ENCODE measurements around the gene TUBD1.
"Not testable (repeated sequence)": the region's sequence is repeated elsewhere in the genome, so short reads cannot be mapped to it uniquely, and the experiment has no call there.

The TUBD1 gene

GRCh38 chr17:59873414-59873813 lies 19.3 kb downstream of the TUBD1 start:
- not testable (repeated sequence) for DNase-seq

- DNase-seq: no peak
These were observed 20.4 kb downstream of the TUBD1 start for GRCh38 chr17:59872351-59872750.

- DNase-seq: no peak
These were observed 22.3 kb downstream of the TUBD1 start for GRCh38 chr17:59870482-59870881.

- no peak for DNase-seq
These were observed 22.9 kb downstream of the TUBD1 start for GRCh38 chr17:59869941-59870218.

GRCh38 chr17:59863616-59864015 lies 29.1 kb downstream of the TUBD1 start:
- no peak for DNase-seq

DNA sequence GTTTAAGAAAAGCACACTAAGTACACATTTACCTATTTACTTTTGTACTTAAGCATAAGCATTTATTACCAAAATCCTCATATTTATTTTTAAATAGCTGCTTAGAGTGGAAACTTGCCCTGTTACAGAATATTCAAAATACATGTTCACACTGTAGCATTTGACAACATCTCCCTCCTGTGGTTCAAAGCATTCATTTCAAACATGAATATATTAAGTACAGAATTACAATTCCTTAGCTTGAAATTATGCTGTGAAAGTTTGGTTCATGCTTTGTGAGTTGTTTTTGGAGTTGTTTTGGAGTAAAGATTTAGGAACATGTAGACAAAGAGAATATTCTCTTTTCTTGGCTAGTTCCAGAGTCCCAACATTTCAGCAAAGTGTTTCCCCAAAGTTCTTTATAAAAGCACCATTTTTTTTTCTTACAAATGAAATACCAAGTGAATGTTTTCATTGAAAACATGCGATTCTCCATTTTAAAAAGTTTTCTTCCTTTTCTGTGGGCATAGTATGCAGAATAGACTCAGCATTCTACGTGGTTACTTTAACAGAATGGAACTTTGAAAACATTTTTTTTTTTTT lies 33.2 kb downstream of the TUBD1 start:
- no peak for DNase-seq

DNA sequence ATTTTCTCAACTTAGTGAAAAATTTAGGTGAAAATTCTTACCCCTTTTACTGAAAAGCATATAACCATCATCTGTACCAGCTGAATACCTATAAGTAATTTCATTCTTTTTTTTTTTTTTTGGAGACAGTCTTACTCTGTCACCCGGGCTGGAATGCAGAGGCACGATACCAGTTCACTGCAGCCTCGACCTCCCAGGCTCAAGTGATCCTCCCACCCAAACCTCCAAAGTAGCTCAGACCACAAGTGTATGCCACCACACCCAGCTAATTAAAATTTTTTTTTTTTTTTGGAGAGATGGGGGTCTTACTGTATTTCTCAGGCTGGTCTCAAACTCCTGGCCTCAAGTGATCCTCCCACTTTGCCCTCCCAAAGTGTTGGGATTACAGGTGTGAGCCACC lies 33.8 kb downstream of the TUBD1 start:
- DNase-seq: no peak

- DNase-seq: no peak
These were observed 34.5 kb downstream of the TUBD1 start for GRCh38 chr17:59858167-59858816.

DNA sequence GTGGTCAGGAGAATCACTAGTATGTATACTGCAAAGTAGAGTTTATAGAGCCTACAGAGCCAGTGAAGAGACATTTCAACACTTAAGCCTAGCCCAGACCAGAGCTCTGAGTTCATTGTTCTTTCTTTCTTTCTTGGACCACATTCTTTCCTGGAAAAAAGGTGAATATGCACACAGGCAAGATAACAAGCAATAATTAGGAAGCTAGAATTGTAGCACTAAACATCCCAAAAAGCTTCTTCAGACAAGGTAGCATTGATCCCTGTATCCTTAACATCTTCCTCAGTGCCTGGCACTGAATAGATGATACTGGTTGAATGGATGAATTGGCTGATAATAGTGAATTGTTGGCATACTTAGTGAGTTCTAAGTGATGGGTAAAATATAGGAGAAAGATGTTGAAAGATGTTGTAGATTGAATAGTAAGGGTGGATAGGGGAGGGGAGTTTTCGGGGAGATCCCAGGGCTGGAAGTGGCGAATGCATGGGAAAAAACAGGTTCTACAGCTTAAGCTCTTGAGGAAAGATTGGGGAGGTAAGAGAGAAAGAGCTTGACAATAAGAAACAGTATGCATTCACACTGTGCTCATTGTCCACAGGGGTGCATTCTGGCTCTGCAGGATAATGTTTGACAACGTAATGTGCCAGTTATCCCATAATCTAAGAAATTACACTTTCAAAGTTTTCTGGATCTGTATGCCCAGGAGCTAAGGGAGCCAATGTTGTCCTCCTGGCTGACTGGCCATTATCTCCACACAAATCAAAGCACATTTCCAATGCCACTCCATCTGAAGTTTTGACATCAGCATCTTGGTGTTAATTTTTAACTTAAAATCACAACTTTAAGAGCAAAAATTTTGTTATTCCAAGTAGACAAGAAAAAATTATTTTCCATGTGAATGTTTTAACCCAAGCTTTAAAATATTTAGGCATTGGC lies 35.6 kb downstream of the TUBD1 start:
- no peak for DNase-seq

GRCh38 chr17:59853919-59854729 lies 38.6 kb downstream of the TUBD1 start:
- not testable (repeated sequence) for DNase-seq

GRCh38 chr17:59853168-59853918 lies 39.4 kb downstream of the TUBD1 start:
- peak; percentile 54 for DNase-seq

GRCh38 chr17:59852847-59853167 lies 39.9 kb downstream of the TUBD1 start:
- not testable (repeated sequence) for DNase-seq

- no peak for DNase-seq
These were observed 41.0 kb downstream of the TUBD1 start for GRCh38 chr17:59851439-59852375.

- DNase-seq: not testable (repeated sequence)
These were observed 42.4 kb downstream of the TUBD1 start for GRCh38 chr17:59850311-59850710.

- DNase-seq: peak; percentile 40
These were observed 44.0 kb downstream of the TUBD1 start for GRCh38 chr17:59848778-59849177.

DNA sequence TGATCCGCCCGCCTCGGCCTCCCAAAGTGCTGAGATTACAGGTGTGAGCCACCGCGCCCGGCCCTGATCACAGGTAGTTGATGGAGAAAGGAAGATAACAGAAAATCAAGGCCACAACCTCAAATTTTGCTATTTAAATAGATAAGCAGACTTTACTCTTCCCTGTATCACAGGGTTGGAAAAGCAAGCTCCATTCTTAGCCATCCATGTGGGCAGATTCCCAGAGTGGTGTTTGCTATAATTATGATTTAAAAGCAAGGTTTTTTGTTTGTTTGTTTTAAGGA lies 44.4 kb downstream of the TUBD1 start:
- no peak for DNase-seq

DNA sequence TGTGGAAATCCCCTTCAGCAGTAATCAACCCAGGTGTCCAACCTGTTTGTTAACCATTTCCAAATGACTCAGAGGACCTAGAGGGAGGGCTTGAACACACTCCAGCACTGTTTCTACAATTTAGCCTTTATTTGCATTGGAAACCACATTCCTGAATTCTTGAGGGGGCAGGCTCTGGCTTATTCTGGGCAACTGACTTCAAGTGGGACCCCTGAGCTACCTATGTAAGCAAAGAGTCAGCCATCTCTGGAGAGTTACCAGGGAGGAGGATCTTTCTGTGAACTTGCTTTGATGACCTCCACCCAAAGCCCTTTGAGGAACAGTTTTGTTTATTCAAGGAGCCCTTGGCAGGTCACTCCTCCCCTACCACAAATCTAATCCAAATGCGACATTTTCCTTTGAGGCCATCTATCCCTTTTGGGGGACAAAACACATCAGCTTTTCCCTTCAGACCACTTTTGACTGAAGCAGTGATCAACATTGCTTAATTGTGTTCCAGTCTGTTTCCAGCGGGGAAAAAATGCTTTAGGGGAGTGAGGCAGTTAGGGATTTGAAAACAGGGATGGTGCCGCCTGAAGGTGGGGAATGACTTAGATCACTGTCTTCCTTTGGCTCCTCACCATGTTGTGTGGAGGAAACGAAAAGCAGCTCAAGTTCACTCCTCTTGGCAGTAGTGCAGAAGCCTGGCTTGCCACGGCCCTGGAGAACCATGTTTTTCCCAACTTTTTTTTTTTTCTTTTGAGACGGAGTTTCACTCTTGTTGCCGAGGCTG lies 46.2 kb downstream of the TUBD1 start:
- DNase-seq: no peak

GRCh38 chr17:59845595-59846393 lies 46.9 kb downstream of the TUBD1 start:
- no peak for DNase-seq

DNA sequence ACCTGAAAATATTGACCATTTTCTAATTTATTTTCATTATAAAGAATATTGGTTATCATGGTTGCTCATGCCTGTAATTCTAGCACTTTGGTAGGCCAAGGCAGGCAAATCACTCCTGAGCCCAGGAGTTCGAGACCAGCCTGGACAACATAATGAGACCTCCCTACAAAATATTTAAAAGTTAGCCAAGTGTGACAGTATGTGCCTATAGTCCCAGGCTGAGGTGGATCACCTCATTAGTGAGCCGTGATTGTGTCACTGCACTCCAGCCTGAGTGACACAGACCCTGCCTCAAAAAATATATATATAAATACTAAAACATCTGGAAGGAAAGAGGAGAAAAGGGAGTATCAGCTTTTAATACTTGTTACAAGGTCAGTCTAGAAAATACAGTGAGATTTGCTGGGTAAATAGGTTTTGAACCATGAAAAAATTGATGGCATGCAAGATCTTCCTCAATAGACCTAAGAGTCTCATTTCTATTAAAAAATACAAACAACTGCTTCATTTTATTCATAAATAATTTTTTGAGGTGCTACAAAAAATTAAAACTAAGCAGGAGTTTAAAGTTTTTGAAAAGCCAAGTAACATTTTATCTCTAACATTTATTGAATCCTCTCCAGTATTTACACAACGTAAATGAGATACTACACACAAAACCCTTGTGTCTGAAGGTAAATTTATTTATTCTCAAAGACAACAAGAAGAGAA lies 47.7 kb downstream of the TUBD1 start:
- DNase-seq: no peak

Measured in CD4-positive, alpha-beta T cell treated with Interferon gamma for 1 hour (primary cell).